Myocyte (in vitro differentiated cells): Measurements from ENCODE around the gene AK4. TPM values are rescaled to one million over a fixed set of nuclear protein-coding genes. Genes with fewer than 3 reads are reported as not detected.
A peak's percentile ranks its signal among the peaks of the same experiment; 100 is the strongest.
"Not testable (repeated sequence)": the region's sequence is repeated elsewhere in the genome, so short reads cannot be mapped to it uniquely, and the experiment has no call there.

Experiments
- DNase-seq: peaks from one replicate; pipeline ENCODE4 v3.0.0-alpha.2; 2012; ENCODE audit warnings: low read depth
- total RNA-seq: library from RNA; depleted of rRNA; stranded (reverse); fragments of >200 nt; gene quantifications from 2 replicates; pipeline ENCODE4 v1.2.3, GENCODE V29; 2014

Gene AK4
- total RNA-seq, 1 donor from 2014 or later: 15.1 TPM

DNA sequence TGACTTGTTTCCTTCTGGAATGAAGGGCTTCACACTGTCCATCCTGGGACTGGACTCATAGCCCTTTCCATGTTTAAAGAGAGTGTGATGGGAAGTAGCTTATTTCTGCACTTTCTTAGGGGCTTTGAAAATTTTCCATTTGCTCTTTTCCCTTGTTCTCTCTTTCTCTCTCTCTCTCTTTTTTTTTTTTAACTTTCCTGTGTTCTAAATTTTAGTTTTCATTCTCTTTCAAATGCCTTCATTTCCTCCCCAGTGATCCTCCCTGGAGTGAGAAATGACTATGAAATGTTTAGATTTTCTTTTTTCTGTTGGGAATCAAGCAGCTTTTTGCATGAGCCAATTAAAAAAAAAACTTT, 2.1 kb downstream of the AK4 start:
- DNase-seq: no peak

DNA sequence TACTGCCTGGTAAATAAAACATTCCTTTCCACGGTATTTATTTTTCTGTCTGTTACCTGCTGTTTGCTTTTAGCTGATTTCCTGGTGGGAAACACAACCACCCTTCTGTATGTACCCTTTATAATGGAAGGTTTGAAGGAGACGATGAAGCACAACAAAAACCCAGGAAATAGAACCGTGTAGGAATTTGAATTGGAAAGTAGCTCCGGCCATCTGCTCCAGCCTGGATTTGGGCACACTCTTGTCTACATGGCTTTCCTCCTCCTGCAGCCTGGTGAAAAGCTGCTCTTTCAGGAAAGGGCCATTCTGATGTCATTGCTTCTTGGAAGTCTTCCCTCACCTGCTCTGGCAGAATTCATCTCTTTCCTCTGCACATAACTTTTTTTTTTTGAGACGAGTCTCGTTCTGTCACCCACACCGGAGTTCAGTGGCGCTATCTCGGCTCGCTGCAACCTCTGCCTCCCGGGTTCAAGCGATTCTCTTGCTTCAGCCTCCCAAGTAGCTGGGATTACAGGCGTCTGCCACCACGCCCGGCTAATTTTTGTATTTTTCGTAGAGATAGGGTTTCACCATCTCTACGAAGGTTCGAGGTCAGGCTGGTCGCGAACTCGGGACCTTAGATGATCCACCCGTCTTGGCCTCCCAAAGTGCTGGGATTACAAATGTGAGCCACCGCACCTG, 2.7 kb downstream of the AK4 start:
- no peak for DNase-seq

DNA sequence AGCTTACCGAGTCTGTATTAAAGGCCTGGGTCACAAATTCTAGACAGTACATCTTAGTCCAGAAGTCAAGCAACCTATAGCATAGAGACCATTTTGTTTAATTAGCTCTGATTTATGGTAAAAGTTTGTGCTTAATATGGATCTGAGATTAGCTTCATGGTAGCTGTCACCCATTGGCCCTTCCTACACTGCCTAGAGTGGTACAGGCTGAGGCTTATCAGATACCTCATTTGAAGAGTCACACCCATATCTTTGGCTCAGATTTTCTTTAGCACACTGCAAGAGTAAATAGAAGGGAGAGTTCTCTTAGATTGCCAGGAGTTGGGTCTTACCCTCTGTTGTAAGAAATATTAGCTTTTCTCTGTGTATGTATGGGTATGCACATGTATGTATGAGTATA, 3.6 kb downstream of the AK4 start:
- DNase-seq: no peak

DNA sequence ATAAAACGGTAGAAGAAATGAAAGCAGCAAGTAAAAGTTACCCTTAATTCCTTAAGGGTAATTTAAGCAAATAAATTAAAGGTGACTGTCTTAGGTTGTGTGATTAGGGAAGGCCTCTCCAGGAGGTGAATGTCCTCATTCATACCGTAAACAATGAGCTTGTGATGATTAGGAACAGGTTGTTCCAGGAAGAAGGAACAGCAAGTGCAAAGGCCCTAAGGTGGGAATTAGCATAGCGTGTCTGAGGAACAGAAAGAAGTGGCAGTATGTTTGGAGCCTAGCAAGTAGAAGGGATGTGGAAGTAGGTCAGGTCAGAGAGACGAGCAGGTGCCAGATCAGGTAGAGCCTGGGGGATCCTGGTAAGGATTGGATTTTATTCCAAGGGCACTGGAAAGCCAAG, 5.6 kb downstream of the AK4 start:
- no peak for DNase-seq

GRCh38 chr1:65156910-65157545, 9.0 kb downstream of the AK4 start:
- no peak for DNase-seq

GRCh38 chr1:65157546-65157941, 9.5 kb downstream of the AK4 start:
- no peak for DNase-seq

DNA sequence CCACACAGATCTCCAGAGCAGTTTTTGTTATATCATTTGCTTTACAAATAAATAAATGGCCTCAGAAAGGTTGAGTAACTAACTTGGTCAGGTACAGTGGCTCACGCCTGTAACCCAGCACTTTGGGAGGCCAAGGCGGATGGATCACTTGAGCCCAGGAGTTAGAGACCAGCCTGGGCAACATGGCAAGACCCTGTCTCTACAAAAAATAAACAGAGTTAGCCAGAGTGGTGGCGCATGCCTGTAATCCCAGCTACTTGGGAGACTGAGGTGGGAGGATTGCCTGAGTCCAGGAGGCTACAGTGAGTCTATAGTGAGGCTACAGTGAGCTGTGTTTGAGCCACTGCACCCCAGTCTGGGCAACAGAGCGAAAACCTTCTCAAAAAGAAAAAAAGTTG, 11.3 kb downstream of the AK4 start:
- DNase-seq: not testable (repeated sequence)

DNA sequence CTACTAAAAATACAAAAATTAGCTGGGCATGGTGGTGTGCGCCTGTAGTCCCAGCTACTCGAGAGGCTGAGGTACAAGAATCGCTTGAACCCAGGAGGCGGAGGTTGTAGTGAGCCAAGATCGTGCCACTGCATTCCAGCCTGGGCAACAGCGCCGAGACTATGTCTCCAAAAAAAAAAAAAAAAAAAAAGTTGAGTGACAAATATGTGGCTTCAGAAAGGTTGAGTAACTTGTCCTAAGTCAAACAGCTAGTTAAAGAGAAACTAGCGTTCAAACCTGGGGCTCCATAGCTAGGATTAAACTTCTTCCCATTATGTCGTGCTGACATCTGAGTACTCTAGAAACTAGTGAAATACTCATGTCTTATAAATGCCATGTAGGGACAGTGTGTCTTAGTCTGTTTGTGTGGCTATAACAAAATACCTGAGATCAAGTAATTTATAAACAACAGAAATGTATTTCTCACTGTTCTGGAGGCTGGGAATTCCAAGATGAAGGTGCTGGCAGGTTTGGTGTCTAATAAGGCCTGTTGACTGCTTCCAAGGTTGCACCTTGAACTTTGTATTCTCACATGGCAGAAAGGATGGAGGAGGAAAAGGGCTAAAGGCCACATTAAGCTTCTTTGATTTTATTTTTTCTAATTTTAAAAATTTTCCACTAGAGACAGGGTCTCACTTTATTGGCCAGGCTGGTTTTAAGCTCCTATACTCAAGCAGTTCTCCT, 12.0 kb downstream of the AK4 start:
- DNase-seq: no peak

DNA sequence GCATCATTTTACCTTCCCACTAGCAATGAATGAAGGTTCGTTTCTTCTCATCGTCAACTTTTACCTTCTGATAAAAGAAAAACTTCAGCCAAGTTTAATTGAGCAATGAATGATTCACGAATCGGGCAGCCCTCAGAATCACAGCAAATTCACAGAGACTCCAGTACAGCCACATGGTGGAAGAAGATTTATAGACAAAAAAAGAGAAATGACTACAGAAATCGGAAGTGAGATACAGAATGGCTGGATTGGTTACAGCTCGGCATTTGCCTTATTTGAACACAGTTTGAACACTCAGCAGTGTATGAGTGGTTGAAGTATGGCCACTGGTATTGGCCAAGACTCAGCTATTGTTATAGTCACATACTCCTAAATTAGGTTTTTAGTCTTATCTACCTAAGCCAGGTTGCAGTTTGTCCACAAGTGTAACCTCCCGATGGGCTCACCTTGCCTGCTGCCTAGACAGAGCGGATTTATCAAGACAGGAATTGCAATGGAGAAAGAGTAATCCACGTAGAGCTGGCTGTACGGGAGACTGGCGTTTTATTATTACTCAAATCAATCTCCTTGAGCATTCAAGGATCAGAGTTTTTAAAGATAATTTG, 15.3 kb downstream of the AK4 start:
- no peak for DNase-seq

DNA sequence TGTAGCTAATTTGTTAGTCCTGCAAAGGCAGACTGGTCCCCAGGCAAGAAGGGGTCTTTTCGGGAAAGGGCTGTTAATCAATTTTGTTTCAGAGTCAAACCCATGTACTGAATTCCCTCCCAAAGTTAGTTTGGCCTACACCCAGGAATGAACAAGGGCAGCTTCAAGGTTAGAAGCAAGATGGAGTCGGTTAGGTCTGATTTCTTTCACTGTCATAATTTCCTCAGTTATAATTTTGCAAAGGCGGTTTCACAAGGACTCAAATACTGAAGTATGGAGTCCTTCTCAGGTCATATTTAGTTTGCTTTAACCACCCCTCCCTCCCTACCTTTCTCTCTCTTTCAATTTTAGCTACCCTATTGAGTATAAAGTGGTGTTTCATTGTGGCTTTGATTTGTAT, 16.1 kb downstream of the AK4 start:
- DNase-seq: not testable (repeated sequence)

DNA sequence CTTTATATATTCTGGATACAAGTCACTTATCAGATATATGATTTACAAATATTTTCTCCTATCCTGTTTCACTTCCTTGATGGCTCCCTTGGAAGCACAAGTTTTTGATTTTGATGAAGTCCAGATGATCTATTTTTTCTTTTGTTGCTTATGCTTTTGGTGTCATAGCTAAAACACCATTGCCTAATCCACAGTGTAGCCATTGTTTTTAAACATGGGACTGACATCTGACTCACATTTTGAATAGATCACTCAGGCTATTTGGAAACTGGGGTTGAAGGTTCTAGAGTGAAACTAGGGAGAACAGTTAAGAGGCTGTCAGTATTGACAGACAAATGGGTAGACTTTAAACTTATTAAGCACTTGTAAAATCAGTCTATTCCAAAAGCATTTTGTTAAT, 16.6 kb downstream of the AK4 start:
- no peak for DNase-seq

GRCh38 chr1:65165269-65165993, 17.4 kb downstream of the AK4 start:
- DNase-seq: no peak

- DNase-seq: no peak
Measured at GRCh38 chr1:65166572-65167305, 18.7 kb downstream of the AK4 start.

DNA sequence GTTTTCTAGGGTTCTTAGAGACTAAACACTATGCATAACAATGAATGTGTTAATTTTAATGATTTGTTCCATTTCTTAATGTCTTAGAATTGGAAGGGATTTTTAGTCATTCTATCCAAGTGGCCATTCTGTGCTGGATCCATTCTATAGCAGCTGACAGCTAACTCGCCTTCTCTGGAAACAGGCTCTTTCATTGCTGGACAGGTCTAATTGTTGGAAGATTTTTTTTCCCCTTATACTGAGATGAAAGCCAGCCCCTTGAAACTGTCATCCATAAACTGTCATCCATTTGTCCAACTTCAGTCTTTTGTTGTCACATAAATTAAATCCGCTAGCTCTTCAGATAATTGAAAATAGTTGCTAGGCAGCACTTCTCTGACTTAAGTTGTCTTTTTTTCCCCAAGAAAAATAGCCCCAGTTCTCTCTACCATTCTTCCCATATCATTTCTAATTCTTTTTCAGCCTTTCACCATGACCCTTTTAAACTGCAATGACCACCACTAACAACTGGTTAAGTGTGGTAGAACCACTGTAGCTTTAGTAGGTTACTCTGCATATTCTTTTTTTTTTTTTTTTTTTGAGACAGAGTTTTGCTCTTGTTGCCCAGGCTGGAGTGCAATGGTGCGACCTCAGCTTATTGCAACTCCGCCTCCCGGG, 19.7 kb downstream of the AK4 start:
- DNase-seq: no peak

DNA sequence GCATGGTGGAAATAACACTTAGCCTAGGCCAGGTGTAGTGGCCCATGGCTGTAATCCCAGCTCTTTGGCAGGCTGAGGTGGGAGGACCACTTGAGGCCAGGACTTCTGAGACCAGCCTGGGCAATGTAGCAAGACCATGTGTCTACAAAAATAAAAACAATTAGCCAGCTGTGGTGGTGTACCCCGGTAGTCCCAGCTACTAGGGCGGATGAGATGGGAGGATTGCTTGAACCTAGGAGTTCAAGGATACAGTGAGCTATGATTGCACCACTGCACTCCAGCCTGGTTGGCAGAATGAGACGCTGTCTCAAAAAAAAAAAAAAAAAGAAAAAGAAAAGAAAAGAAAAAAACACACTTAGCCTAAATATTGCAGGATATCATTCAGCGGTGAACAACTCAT, 20.9 kb downstream of the AK4 start:
- DNase-seq: no peak

GRCh38 chr1:65170511-65171142, 22.6 kb downstream of the AK4 start:
- peak; percentile 89 for DNase-seq

- peak; percentile 28 for DNase-seq
Measured at GRCh38 chr1:65172936-65173690, 25.1 kb downstream of the AK4 start.

GRCh38 chr1:65174585-65174984, 26.6 kb downstream of the AK4 start:
- DNase-seq: peak; percentile 94
